H1 (cell line): ENCODE measurements around the gene GRK6.

ENCODE experiments used
- CBX5 ChIP-seq: fragments of 300-800, 300-1000 bp; sonication (generic); IDR thresholded peaks from 2 replicates; pipeline ENCODE4 v1.7.1; 2016; ENCODE audit warnings: antibody characterized with exemption, low read length, low read depth
- CREB1 ChIP-seq: IDR thresholded peaks from 2 replicates; pipeline ENCODE4 v1.6.1; 2012; ENCODE audit warnings: inconsistent platforms
- CTCF ChIP-seq, 3 experiments: IDR thresholded peaks; 1 replicate in 2 of 3; 2 replicates in 1 of 3; pipeline versions ENCODE4 v1.5.1 to v1.6.1; 2011; ENCODE audit warnings: low read length in 3 of 3, mild to moderate bottlenecking in 3 of 3, inconsistent platforms in 2 of 3, low read depth in 1 of 3, moderate library complexity in 1 of 3; ENCODE audit not compliant: insufficient read depth in 1 of 3; ENCODE audit errors: control extremely low read depth in 1 of 3
- EP300 ChIP-seq, 2 experiments: IDR thresholded peaks; 1 replicate in 1 of 2; 2 replicates in 1 of 2; pipeline ENCODE4 v1.6.1; 2011 to 2012; ENCODE audit warnings: low read depth in 2 of 2, low read length in 2 of 2, mild to moderate bottlenecking in 2 of 2, borderline replicate concordance in 1 of 2, inconsistent platforms in 1 of 2, moderate library complexity in 1 of 2
- JUN ChIP-seq: IDR thresholded peaks from 2 replicates; pipeline ENCODE4 v1.6.1; 2011; ENCODE audit warnings: low read depth, mild to moderate bottlenecking, improper control_type of control experiment, low read length
- JUND ChIP-seq: IDR thresholded peaks from 2 replicates; pipeline ENCODE4 v1.6.1; 2011; ENCODE audit warnings: mild to moderate bottlenecking, improper control_type of control experiment, low read length
- MAX ChIP-seq: IDR thresholded peaks from 2 replicates; pipeline ENCODE4 v1.6.1; 2012; ENCODE audit warnings: inconsistent platforms
- POLR2A ChIP-seq, 2 experiments: IDR thresholded peaks; 1 replicate in 1 of 2; 2 replicates in 1 of 2; pipeline ENCODE4 v1.6.1; 2011; ENCODE audit warnings: low read depth in 2 of 2, low read length in 2 of 2, mild to moderate bottlenecking in 2 of 2; ENCODE audit errors: control extremely low read depth in 1 of 2
- SIN3A ChIP-seq, 2 experiments: IDR thresholded peaks in 1 of 2; conservative IDR thresholded peaks in 1 of 2; 2 replicates each; pipeline ENCODE4 v1.6.1; 2011 to 2012; ENCODE audit warnings: low read length in 2 of 2, improper control_type of control experiment in 1 of 2, low read depth in 1 of 2, mild to moderate bottlenecking in 1 of 2

- peak in 2 of 3 experiments; percentile 82 to 100; a peak in 3 of 4 replicates for TF ChIP-seq CTCF (IDR thresholded peaks at IDR 0.05; ENCODE audit: control extremely low read depth in 1 of 3, insufficient read depth in 1 of 3, low read depth in 1 of 3, low read length in 3 of 3)
- TF ChIP-seq EP300 (IDR thresholded peaks at IDR 0.05; ENCODE audit: borderline replicate concordance in 1 of 2, low read depth in 2 of 2, low read length in 2 of 2): no peak
- TF ChIP-seq MAX: no peak; the same call in 1 of the 2 replicates
- peak in 1 of 2 experiments; percentile 56; a peak in 2 of 3 replicates for TF ChIP-seq POLR2A (IDR thresholded peaks at IDR 0.05; ENCODE audit: control extremely low read depth in 1 of 2, low read depth in 2 of 2, low read length in 2 of 2)
- TF ChIP-seq JUN: no peak
- peak; percentile 32; the same call in 1 of the 2 replicates for TF ChIP-seq CREB1
- no peak; a peak in 1 of 4 replicates for TF ChIP-seq SIN3A (conservative IDR thresholded peaks at IDR 0.05 in 1 of 2, IDR thresholded peaks at IDR 0.05 in 1 of 2; ENCODE audit: low read depth in 1 of 2, low read length in 2 of 2)
- peak; percentile 18; the same call in 1 of the 2 replicates for TF ChIP-seq JUND
- TF ChIP-seq CBX5: no peak
These were observed 29.4 kb downstream of the GRK6 start for GRCh38 chr5:177455661-177456590.
